Natural killer cell (primary cell): ENCODE measurements around the gene DENND2D. TPM values are rescaled to one million over a fixed set of nuclear protein-coding genes. Genes with fewer than 3 reads are reported as not detected.

Experiments
- ATAC-seq, 3 donors: fragments of 150-1000 bp in 2 of 3; fragments of 200-7000 bp in 1 of 3; cut with Tn5 transposase; 1 replicate in 1 of 3; 2 replicates in 2 of 3; pipeline ENCODE4 v1.10.0; 2021; ENCODE audit warnings: mild to moderate bottlenecking in 2 of 3, moderate library complexity in 2 of 3
- DNase-seq, 2 donors: peaks; one replicate each; pipeline versions ENCODE4 v3.0.0 to v3.0.0-alpha.2; 2013 to 2021; ENCODE audit warnings: mixed read lengths in 1 of 2
- H3K27ac ChIP-seq: one replicate; pipeline ENCODE4 v1.5.1; 2013; ENCODE audit warnings: mild to moderate bottlenecking, low read length
- H3K27me3 ChIP-seq: one replicate; pipeline ENCODE4 v1.6.1; 2013; ENCODE audit warnings: low read length; ENCODE audit not compliant: control insufficient read depth, insufficient read depth
- H3K36me3 ChIP-seq: one replicate; pipeline ENCODE4 v1.6.1; 2013; ENCODE audit warnings: low read length; ENCODE audit not compliant: control insufficient read depth, insufficient read depth
- H3K4me1 ChIP-seq: one replicate; pipeline ENCODE4 v1.6.1; 2013; ENCODE audit warnings: low read length; ENCODE audit not compliant: control insufficient read depth, insufficient read depth
- H3K4me3 ChIP-seq: one replicate; pipeline ENCODE4 v1.5.1; 2013; ENCODE audit warnings: low read length
- H3K9me3 ChIP-seq: one replicate; pipeline ENCODE4 v1.6.1; 2013; ENCODE audit warnings: low read length; ENCODE audit not compliant: control insufficient read depth, insufficient read depth
- H3K27ac Mint-ChIP-seq, 2 donors: one replicate each; pipeline ENCODE4 v1.8.0; 2022; ENCODE audit warnings: mild to moderate bottlenecking in 2 of 2, mixed read lengths in 2 of 2, moderate library complexity in 1 of 2
- H3K27me3 Mint-ChIP-seq, 2 donors: one replicate each; pipeline ENCODE4 v1.8.0; 2022; ENCODE audit warnings: low read depth in 2 of 2, mixed read lengths in 2 of 2
- H3K36me3 Mint-ChIP-seq: one replicate; pipeline ENCODE4 v1.8.0; 2022; ENCODE audit warnings: mixed read lengths
- H3K4me1 Mint-ChIP-seq, 2 donors: one replicate each; pipeline ENCODE4 v1.8.0; 2022; ENCODE audit warnings: mixed read lengths in 2 of 2
- H3K4me3 Mint-ChIP-seq: one replicate; pipeline ENCODE4 v1.8.0; 2022; ENCODE audit warnings: mild to moderate bottlenecking, moderate library complexity, mixed read lengths
- H3K9me3 Mint-ChIP-seq, 2 donors: one replicate each; pipeline ENCODE4 v1.8.0; 2022; ENCODE audit warnings: mixed read lengths in 2 of 2
- WGBS: methylation state at CpG from one replicate; pipeline ENCODE4 v1.1.7; 2013; ENCODE audit warnings: missing lambda C conversion rate; ENCODE audit not compliant: insufficient coverage; 5-methylcytosine and 5-hydroxymethylcytosine counted together
- intact Hi-C: fragments of 100-400 bp; cut with micrococcal nuclease; formaldehyde crosslinking; loops from one replicate; pipeline ENCODE4 v1.14.2; 2022
- total RNA-seq, 4 donors: library from RNA; stranded (reverse); fragments of 120-200 nt in 1 of 4; gene quantifications; one replicate each; pipeline versions ENCODE4 v1.2.3 to v1.2.4, GENCODE V29; 2013 to 2022
- TF ChIP-seq, protein P1 (sequence below): fragments of 200-600 bp; IDR thresholded peaks from one replicate; pipeline ENCODE4 v1.8.0; 2022; ENCODE audit warnings: antibody characterized with exemption

DENND2D gene
- total RNA-seq, 3 donors from 2014 or later (not counting 1 experiment from before 2014, with no cell fraction given), result 203 to 297 (median 203) TPM

DNA sequence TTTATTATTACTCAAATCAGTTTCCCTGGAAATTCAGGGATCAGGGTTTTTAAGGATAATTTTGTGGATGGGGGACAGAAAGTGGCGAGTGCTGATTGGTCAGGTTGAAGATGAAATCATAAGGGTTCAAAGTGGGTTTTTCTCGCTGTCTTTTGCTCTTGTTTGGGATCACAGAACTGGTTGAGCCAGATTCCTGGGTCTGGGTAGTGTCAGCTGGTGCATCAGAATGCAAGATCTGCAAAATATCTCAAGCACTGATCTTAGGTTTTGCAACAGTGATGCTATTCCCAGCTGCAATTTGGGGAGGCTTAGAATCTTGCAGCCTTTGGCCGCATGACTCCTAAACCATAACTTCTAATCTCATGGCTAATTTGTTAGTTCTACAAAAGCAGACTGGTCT is 36.4 kb upstream of the DENND2D start:
- Mint-ChIP-seq H3K27me3 (no peaks in the 10 kb centered on the region), H3K4me1 (peaks cover 5 to 10% of the 10 kb centered on the region in 2 donors)
- no peak overlapping the region for H3K27ac ChIP-seq

DNA sequence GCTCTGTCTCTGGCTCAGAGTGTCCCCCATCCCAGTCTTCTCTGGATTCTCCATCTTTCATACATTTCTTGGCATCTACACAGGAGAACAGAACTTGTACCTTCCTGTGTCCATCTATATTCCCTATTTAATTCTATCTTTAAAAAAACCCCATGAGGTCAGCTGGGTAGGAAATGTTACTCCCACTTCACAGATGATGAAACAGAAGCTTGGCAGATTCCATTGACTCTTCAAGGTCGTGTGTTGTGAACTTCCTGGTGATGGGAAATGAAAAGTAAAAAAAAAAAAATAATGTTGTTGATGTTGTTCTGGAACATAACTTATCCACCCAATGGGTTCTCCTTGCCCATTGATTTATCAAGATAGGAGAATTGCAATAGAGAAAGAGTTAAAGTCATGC is 35.9 kb upstream of the DENND2D start:
- Histone ChIP-seq H3K4me1 (no peaks in the 10 kb centered on the region), H3K9me3 (no peaks in the 10 kb centered on the region), H3K27ac (no peak overlapping the region), H3K27me3 (no peaks in the 10 kb centered on the region), H3K36me3 (peaks cover 4% of the 10 kb centered on the region), H3K4me3 (no peak overlapping the region)
- Mint-ChIP-seq H3K9me3 (no peaks in the 10 kb centered on the region), H3K27ac (no peak overlapping the region), H3K4me1 (peaks cover 6 to 11% of the 10 kb centered on the region in 2 donors), H3K27me3 (no peaks in the 10 kb centered on the region), H3K4me3 (no peak overlapping the region), H3K36me3 (peaks cover 11% of the 10 kb centered on the region)
- TF ChIP-seq, protein P1, sequence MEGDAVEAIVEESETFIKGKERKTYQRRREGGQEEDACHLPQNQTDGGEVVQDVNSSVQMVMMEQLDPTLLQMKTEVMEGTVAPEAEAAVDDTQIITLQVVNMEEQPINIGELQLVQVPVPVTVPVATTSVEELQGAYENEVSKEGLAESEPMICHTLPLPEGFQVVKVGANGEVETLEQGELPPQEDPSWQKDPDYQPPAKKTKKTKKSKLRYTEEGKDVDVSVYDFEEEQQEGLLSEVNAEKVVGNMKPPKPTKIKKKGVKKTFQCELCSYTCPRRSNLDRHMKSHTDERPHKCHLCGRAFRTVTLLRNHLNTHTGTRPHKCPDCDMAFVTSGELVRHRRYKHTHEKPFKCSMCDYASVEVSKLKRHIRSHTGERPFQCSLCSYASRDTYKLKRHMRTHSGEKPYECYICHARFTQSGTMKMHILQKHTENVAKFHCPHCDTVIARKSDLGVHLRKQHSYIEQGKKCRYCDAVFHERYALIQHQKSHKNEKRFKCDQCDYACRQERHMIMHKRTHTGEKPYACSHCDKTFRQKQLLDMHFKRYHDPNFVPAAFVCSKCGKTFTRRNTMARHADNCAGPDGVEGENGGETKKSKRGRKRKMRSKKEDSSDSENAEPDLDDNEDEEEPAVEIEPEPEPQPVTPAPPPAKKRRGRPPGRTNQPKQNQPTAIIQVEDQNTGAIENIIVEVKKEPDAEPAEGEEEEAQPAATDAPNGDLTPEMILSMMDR, result no peak
- intact Hi-C loops, result no loop called here
- ATAC-seq (no peak), DNase-seq (no peak)
- no CpG with 5 or more reads among the region's 1 CpG for WGBS

More for the DNA sequence above, 36.4 kb upstream of the DENND2D start:
- no peak for DNase-seq
- Histone ChIP-seq H3K9me3 (no peaks in the 10 kb centered on the region), H3K27me3 (no peaks in the 10 kb centered on the region), H3K4me3 (no peak overlapping the region), H3K36me3 (peaks cover 4% of the 10 kb centered on the region), H3K4me1 (no peaks in the 10 kb centered on the region)
- intact Hi-C loops, result no loop called here
- H3K9me3 Mint-ChIP-seq, result no peaks in the 10 kb centered on the region
- H3K27ac Mint-ChIP-seq, result no peak overlapping the region
- peaks cover 11% of the 10 kb centered on the region for H3K36me3 Mint-ChIP-seq
- no peak overlapping the region for H3K4me3 Mint-ChIP-seq
- WGBS, result 99% methylated on average over 3 of the region's 3 CpGs
- TF ChIP-seq, protein P1, result no peak
- no peak for ATAC-seq

DNA sequence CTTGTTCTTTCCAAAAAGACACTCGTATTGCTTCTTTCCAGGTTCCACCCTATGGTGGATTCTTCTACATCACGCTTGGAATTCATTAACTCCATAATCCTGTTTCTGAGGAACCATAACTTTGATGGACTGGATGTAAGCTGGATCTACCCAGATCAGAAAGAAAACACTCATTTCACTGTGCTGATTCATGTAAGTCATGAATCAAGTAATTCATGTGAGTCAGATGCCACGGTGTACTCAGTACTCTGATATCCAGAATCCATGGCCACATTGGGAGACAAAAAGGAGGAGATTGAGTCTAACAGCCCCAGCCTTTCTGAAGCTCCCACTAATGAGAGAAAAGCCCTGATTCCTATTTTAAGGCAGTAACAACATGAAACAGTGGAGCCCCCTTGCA is 34.4 kb upstream of the DENND2D start:
- Histone ChIP-seq H3K4me1 (peaks cover 7% of the 10 kb centered on the region), H3K27me3 (no peaks in the 10 kb centered on the region), H3K27ac (no peak overlapping the region), H3K9me3 (no peaks in the 10 kb centered on the region), H3K4me3 (no peak overlapping the region), H3K36me3 (peaks cover 4% of the 10 kb centered on the region)
- Mint-ChIP-seq H3K36me3 (peaks cover 11% of the 10 kb centered on the region), H3K9me3 (peaks cover 0 to 2% of the 10 kb centered on the region in 2 donors), H3K4me3 (no peak overlapping the region), H3K27me3 (no peaks in the 10 kb centered on the region), H3K27ac (no peak overlapping the region), H3K4me1 (peaks cover 14 to 19% of the 10 kb centered on the region in 2 donors)
- DNase-seq (no peak), ATAC-seq (no peak)
- 85% methylated on average over 3 of the region's 3 CpGs for WGBS
- intact Hi-C loops, result no loop called here
- TF ChIP-seq, protein P1, result no peak

DNA sequence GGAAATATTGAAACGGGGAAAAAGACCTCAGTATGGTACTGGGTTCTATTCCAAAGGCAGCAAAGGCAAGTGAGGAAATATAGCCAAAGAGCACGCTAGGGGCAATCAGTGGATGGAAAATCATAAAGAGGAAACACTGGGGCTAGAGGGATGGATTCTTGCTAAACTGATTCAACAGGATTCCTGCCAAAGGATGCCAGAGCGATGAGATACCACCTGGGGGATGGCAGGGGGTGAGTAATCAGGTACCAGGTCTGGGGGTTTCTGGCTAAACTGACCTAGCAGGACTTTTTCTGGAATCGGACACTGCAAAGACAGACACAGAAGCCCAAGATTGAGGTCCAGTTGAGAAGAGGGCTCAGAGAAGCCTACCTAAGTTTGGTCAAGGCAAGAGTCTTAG is 33.8 kb upstream of the DENND2D start:
- intact Hi-C loops, result no loop called here
- no peak overlapping the region for H3K4me3 Mint-ChIP-seq
- Histone ChIP-seq H3K9me3 (no peaks in the 10 kb centered on the region), H3K27me3 (no peaks in the 10 kb centered on the region), H3K4me3 (no peak overlapping the region), H3K36me3 (peaks cover 4% of the 10 kb centered on the region), H3K4me1 (peaks cover 11% of the 10 kb centered on the region), H3K27ac (no peak overlapping the region)
- peaks cover 7% of the 10 kb centered on the region for H3K36me3 Mint-ChIP-seq
- DNase-seq, result no peak
- 96% methylated on average over 4 of the region's 4 CpGs for WGBS
- TF ChIP-seq, protein P1, result no peak
- peaks cover 18 to 22% of the 10 kb centered on the region in 2 donors for H3K4me1 Mint-ChIP-seq
- ATAC-seq, result no peak
- peaks cover 0 to 3% of the 10 kb centered on the region in 2 donors for H3K9me3 Mint-ChIP-seq
- no peaks in the 10 kb centered on the region for H3K27me3 Mint-ChIP-seq
- no peak overlapping the region for H3K27ac Mint-ChIP-seq
